PC-3 (cell line): ENCODE measurements around the gene ENPP3. TPM values are rescaled to one million over a fixed set of nuclear protein-coding genes. Genes with fewer than 3 reads are reported as not detected.

Experiments
- ATAC-seq: fragments of 200-7000 bp; cut with Tn5 transposase; 2 replicates; pipeline ENCODE4 v1.9.1; 2020; ENCODE audit warnings: mild to moderate bottlenecking, moderate library complexity
- Bru-seq: library from RNA; stranded (reverse); fragments of 400-500 nt; gene quantifications from one replicate; lab custom pipeline; 2021; lab: Mats Ljungman, UMichigan
- BruChase-seq, 2 experiments: library from RNA; stranded (reverse); fragments of 400-500 nt; gene quantifications; one replicate each; lab custom pipeline; 2021; lab: Mats Ljungman, UMichigan
- BruUV-seq: library from RNA; stranded (reverse); fragments of 400-500 nt; replicated peaks from 2 replicates; lab custom pipeline; 2021; lab: Mats Ljungman, UMichigan
- CTCF ChIA-PET: fragments of 300-600 bp; sonication (Branson Sonifier 250); formaldehyde crosslinking; loops from one replicate; lab custom pipeline; 2022; ENCODE audit warnings: antibody characterized with exemption; lab: Charles Lee
- POLR2A ChIA-PET: fragments of 300-600 bp; sonication (Branson Sonifier 250); formaldehyde crosslinking; loops from one replicate; lab custom pipeline; 2022; ENCODE audit warnings: antibody characterized with exemption; ENCODE audit not compliant: unreplicated experiment; lab: Charles Lee
- DNase-seq: peaks from one replicate; pipeline ENCODE4 v3.0.0-alpha.2; 2015
- H2AFZ ChIP-seq: fragments of 300-600 bp; sonication (generic); 2 replicates; pipeline ENCODE4 v1.6.0; 2016; ENCODE audit warnings: antibody characterized with exemption, low read length
- H3F3A ChIP-seq: fragments of 300-600 bp; sonication (generic); one replicate; pipeline ENCODE4 v1.6.0; 2017; ENCODE audit warnings: antibody characterized with exemption, low read length, control low read depth, mild to moderate bottlenecking; ENCODE audit not compliant: unreplicated experiment
- H3K27ac ChIP-seq: fragments of 300-600 bp; sonication (generic); 2 replicates; pipeline ENCODE4 v1.5.1; 2016; ENCODE audit warnings: mild to moderate bottlenecking, low read length
- H3K27me3 ChIP-seq: fragments of 300-600 bp; sonication (generic); 2 replicates; pipeline ENCODE4 v1.6.1; 2016; ENCODE audit warnings: low read length, mixed read lengths
- H3K36me3 ChIP-seq: fragments of 300-600 bp; sonication (generic); 2 replicates; pipeline ENCODE4 v1.6.1; 2016; ENCODE audit warnings: low read depth, mixed run types, low read length, mixed read lengths
- H3K4me1 ChIP-seq: fragments of 300-600 bp; sonication (generic); 2 replicates; pipeline ENCODE4 v1.5.1; 2016; ENCODE audit warnings: low read length; ENCODE audit not compliant: insufficient read depth
- H3K4me2 ChIP-seq: fragments of 300-600 bp; sonication (generic); 2 replicates; pipeline ENCODE4 v1.6.0; 2016; ENCODE audit warnings: low read length
- H3K4me3 ChIP-seq: fragments of 300-600 bp; sonication (generic); 2 replicates; pipeline ENCODE4 v1.5.1; 2016; ENCODE audit warnings: mild to moderate bottlenecking, low read length, mixed read lengths
- H3K79me2 ChIP-seq: fragments of 300-600 bp; sonication (generic); 2 replicates; pipeline ENCODE4 v1.6.1; 2017; ENCODE audit warnings: low read length, mixed read lengths
- H3K9ac ChIP-seq: fragments of 300-600 bp; sonication (generic); 2 replicates; pipeline ENCODE4 v1.6.0; 2016; ENCODE audit warnings: mild to moderate bottlenecking, low read length
- H3K9me2 ChIP-seq: fragments of 300-600 bp; sonication (generic); replicated peaks from 2 replicates; pipeline ENCODE4 v1.6.1; 2016; ENCODE audit warnings: mixed run types, low read length, mixed read lengths
- H3K9me3 ChIP-seq: fragments of 300-600 bp; sonication (generic); 2 replicates; pipeline ENCODE4 v1.6.1; 2016; ENCODE audit warnings: low read length, mixed read lengths
- H4K20me1 ChIP-seq: fragments of 300-600 bp; sonication (generic); 2 replicates; pipeline ENCODE4 v1.6.1; 2016; ENCODE audit warnings: low read length, mixed read lengths
- CTCF ChIP-seq: fragments of 300-600 bp; sonication (generic); conservative IDR thresholded peaks from 2 replicates; pipeline ENCODE4 v1.5.1; 2017; ENCODE audit warnings: antibody characterized with exemption, low read depth, mild to moderate bottlenecking, low read length
- EZH2 ChIP-seq: fragments of 300-600 bp; sonication (generic); IDR thresholded peaks from one replicate; pipeline ENCODE4 v1.6.1; 2017; ENCODE audit warnings: antibody characterized with exemption, mild to moderate bottlenecking, low read length; ENCODE audit not compliant: unreplicated experiment
- EZH2phosphoT487 ChIP-seq: fragments of 300-600 bp; sonication (generic); IDR thresholded peaks from 2 replicates; pipeline ENCODE4 v1.6.1; 2018; ENCODE audit warnings: mild to moderate bottlenecking, antibody characterized with exemption, low read length, borderline replicate concordance
- intact Hi-C: fragments of 100-400 bp; cut with micrococcal nuclease; formaldehyde crosslinking; loops from 2 replicates; pipeline ENCODE4 v1.9.0; 2023
- long read RNA-seq: library from polyadenylated mRNA; unstranded; transcript quantifications from one replicate; pipeline ENCODE4 v2.0.0, GENCODE V29; 2021; ENCODE audit not compliant: unreplicated experiment
- total RNA-seq: library from RNA; depleted of rRNA; stranded (reverse); fragments of >200 nt; gene quantifications from 2 replicates; pipeline ENCODE4 v1.2.3, GENCODE V29; 2014; rRNA removed

Gene ENPP3
- total RNA-seq (0.18 TPM in 1 of 2 replicates, not detected in the other), Bru-seq, nascent RNA (percentile 13 among the genes with signal in this experiment), BruChase-seq, experiment 1, labeled RNA remaining after a 6-hour chase (percentile 10 among the genes with signal in this experiment), BruChase-seq, experiment 2, labeled RNA remaining after a 2-hour chase (percentile 15 among the genes with signal in this experiment)
- long read RNA-seq, result 0 reads

GRCh38 chr6:131636880-131637792 is at the start of gene ENPP3:
TSS of gene ENPP3 (plus strand) at chr6:131637302. CDS start at chr6:131637385, 83 bp downstream.
- Histone ChIP-seq H4K20me1 (no peaks in the 10 kb centered on the region), H3K9me3 (no peaks in the 10 kb centered on the region), H3K4me1 (no peaks in the 10 kb centered on the region), H3K4me3 (no peak within 1 kb of the TSS), H3K79me2 (no peaks in the 10 kb centered on the region), H3K27me3 (no peaks in the 10 kb centered on the region), H3K27ac (no peak within 1 kb of the TSS), H3K36me3 (no peaks in the 10 kb centered on the region), H3K9ac (no peak within 1 kb of the TSS), H3F3A (no peaks in the 10 kb centered on the region), H2AFZ (no peak within 1 kb of the TSS), H3K4me2 (no peak within 1 kb of the TSS), H3K9me2 (no peaks in the 10 kb centered on the region)
- DNase-seq, result no peak
- POLR2A ChIA-PET, result no interaction called here
- TF ChIP-seq EZH2phosphoT487, result no peak
- TF ChIP-seq EZH2, result no peak
- TF ChIP-seq CTCF, result no peak
- CTCF ChIA-PET, result no interaction called here
- intact Hi-C loops, result no loop called here
- ATAC-seq, result no peak
- no TSS peak for BruUV-seq

GRCh38 chr6:131587909-131588308 is 49.2 kb upstream of the ENPP3 start:
- ATAC-seq, result no peak
- DNase-seq, result no peak
- ChIA-PET CTCF (no interaction called here), POLR2A (no interaction called here)
- H3K9ac ChIP-seq, result no peak overlapping the region
- H3K4me3 ChIP-seq, result no peak overlapping the region
- H3K9me2 ChIP-seq, result no peaks in the 10 kb centered on the region
- no peaks in the 10 kb centered on the region for H3K9me3 ChIP-seq
- no peak overlapping the region for H3K4me2 ChIP-seq
- peaks cover 25% of the 10 kb centered on the region for H3K36me3 ChIP-seq
- intact Hi-C loops, result no loop called here
- H3K27ac ChIP-seq, result no peak overlapping the region
- H3K79me2 ChIP-seq, result no peaks in the 10 kb centered on the region
- no peaks in the 10 kb centered on the region for H3K4me1 ChIP-seq
- no peaks in the 10 kb centered on the region for H4K20me1 ChIP-seq
- H3K27me3 ChIP-seq, result no peaks in the 10 kb centered on the region
- no peaks in the 10 kb centered on the region for H3F3A ChIP-seq
- H2AFZ ChIP-seq, result no peak overlapping the region
- no peak for TF ChIP-seq CTCF
- no peak for TF ChIP-seq EZH2
- no peak for TF ChIP-seq EZH2phosphoT487
- BruUV-seq, result no TSS peak

- no peak overlapping the region for H3K4me3 ChIP-seq
- H3K27ac ChIP-seq, result no peak overlapping the region
- no peaks in the 10 kb centered on the region for H3F3A ChIP-seq
- no peaks in the 10 kb centered on the region for H3K9me2 ChIP-seq
- peaks cover 28% of the 10 kb centered on the region for H3K36me3 ChIP-seq
- H3K79me2 ChIP-seq, result no peaks in the 10 kb centered on the region
- no peak overlapping the region for H2AFZ ChIP-seq
- ChIA-PET CTCF (no interaction called here), POLR2A (no interaction called here)
- H4K20me1 ChIP-seq, result no peaks in the 10 kb centered on the region
- H3K27me3 ChIP-seq, result no peaks in the 10 kb centered on the region
- H3K4me2 ChIP-seq, result no peak overlapping the region
- no peaks in the 10 kb centered on the region for H3K4me1 ChIP-seq
- no peak for DNase-seq
- TF ChIP-seq EZH2, result no peak
- TF ChIP-seq EZH2phosphoT487, result no peak
- TF ChIP-seq CTCF, result no peak
- intact Hi-C loops, result no loop called here
- no peaks in the 10 kb centered on the region for H3K9me3 ChIP-seq
- H3K9ac ChIP-seq, result no peak overlapping the region
- BruUV-seq, result no TSS peak
- no peak for ATAC-seq
Observed at GRCh38 chr6:131588643-131589042, 48.5 kb upstream of the ENPP3 start.
